IPS-15b (cell line): ENCODE measurements around the gene LHPP.

ENCODE experiments used
- H3K27me3 ChIP-seq: one replicate; pipeline ENCODE4 v1.6.1; 2013; ENCODE audit warnings: low read length; ENCODE audit not compliant: control insufficient read depth, insufficient read depth
- H3K36me3 ChIP-seq: one replicate; pipeline ENCODE4 v1.6.1; 2013; ENCODE audit warnings: low read length; ENCODE audit not compliant: control insufficient read depth, insufficient read depth
- H3K4me1 ChIP-seq: one replicate; pipeline ENCODE4 v1.6.1; 2013; ENCODE audit warnings: mild to moderate bottlenecking, low read length; ENCODE audit not compliant: control insufficient read depth, insufficient read depth
- H3K4me3 ChIP-seq: one replicate; pipeline ENCODE4 v1.5.1; 2013; ENCODE audit warnings: low read depth, low read length
- H3K9ac ChIP-seq: one replicate; pipeline ENCODE4 v1.6.1; 2013; ENCODE audit warnings: low read depth, mild to moderate bottlenecking, low read length
- H3K9me3 ChIP-seq: one replicate; pipeline ENCODE4 v1.6.1; 2013; ENCODE audit warnings: mild to moderate bottlenecking, low read length; ENCODE audit not compliant: control insufficient read depth, insufficient read depth

Gene LHPP

GRCh38 chr10:124461642-124462347, at the start of gene LHPP:
Gene LHPP, plus strand, starts transcription at chr10:124461823. Its CDS starts 40 bp downstream, at chr10:124461863.
- Histone ChIP-seq H3K9ac (no peak within 1 kb of the TSS), H3K4me1 (peaks cover 17% of the 10 kb centered on the region), H3K36me3 (no peaks in the 10 kb centered on the region), H3K9me3 (no peaks in the 10 kb centered on the region), H3K27me3 (peaks cover 2% of the 10 kb centered on the region), H3K4me3 (peak within 1 kb of the TSS; percentile 77)

- H3K9ac ChIP-seq: no peak overlapping the region
- no peak overlapping the region for H3K4me3 ChIP-seq
- H3K9me3 ChIP-seq: no peaks in the 10 kb centered on the region
- H3K36me3 ChIP-seq: no peaks in the 10 kb centered on the region
- no peaks in the 10 kb centered on the region for H3K27me3 ChIP-seq
- H3K4me1 ChIP-seq: peaks cover 5% of the 10 kb centered on the region
These were observed 47.5 kb upstream of the LHPP start for GRCh38 chr10:124414076-124414475.

- Histone ChIP-seq H3K9ac (no peak overlapping the region), H3K4me1 (peaks cover 5% of the 10 kb centered on the region), H3K27me3 (peaks cover 3% of the 10 kb centered on the region), H3K9me3 (no peaks in the 10 kb centered on the region), H3K4me3 (no peak overlapping the region), H3K36me3 (no peaks in the 10 kb centered on the region)
These were observed 46.4 kb upstream of the LHPP start for GRCh38 chr10:124415210-124415609.

- peaks cover 14% of the 10 kb centered on the region for H3K27me3 ChIP-seq
- peaks cover 5% of the 10 kb centered on the region for H3K4me1 ChIP-seq
- H3K36me3 ChIP-seq: no peaks in the 10 kb centered on the region
- no peak overlapping the region for H3K4me3 ChIP-seq
- H3K9ac ChIP-seq: no peak overlapping the region
- H3K9me3 ChIP-seq: no peaks in the 10 kb centered on the region
These were observed 44.9 kb upstream of the LHPP start for GRCh38 chr10:124416733-124417132.

- Histone ChIP-seq H3K9ac (no peak overlapping the region), H3K27me3 (peaks cover 17% of the 10 kb centered on the region), H3K4me3 (peak overlapping the region; percentile 64), H3K9me3 (no peaks in the 10 kb centered on the region), H3K4me1 (peaks cover 5% of the 10 kb centered on the region), H3K36me3 (no peaks in the 10 kb centered on the region)
These were observed 43.5 kb upstream of the LHPP start for GRCh38 chr10:124417895-124418725.

- Histone ChIP-seq H3K9ac (no peak within 1 kb of the TSS), H3K4me3 (peak within 1 kb of the TSS; percentile 64), H3K36me3 (no peaks in the 10 kb centered on the region), H3K9me3 (no peaks in the 10 kb centered on the region), H3K27me3 (peaks cover 17% of the 10 kb centered on the region), H3K4me1 (peaks cover 5% of the 10 kb centered on the region)
These were observed 42.7 kb upstream of the LHPP start, which contains the start of gene OAT for GRCh38 chr10:124418726-124419501. Gene OAT, minus strand, starts transcription at chr10:124418923. Its CDS starts 6,752 bp downstream, at chr10:124412171.

- peak overlapping the region; percentile 52 for H3K4me3 ChIP-seq
- peaks cover 5% of the 10 kb centered on the region for H3K4me1 ChIP-seq
- H3K36me3 ChIP-seq: no peaks in the 10 kb centered on the region
- no peak overlapping the region for H3K9ac ChIP-seq
- no peaks in the 10 kb centered on the region for H3K9me3 ChIP-seq
- peaks cover 17% of the 10 kb centered on the region for H3K27me3 ChIP-seq
These were observed 42.0 kb upstream of the LHPP start for GRCh38 chr10:124419635-124420034.

GRCh38 chr10:124420254-124420653, 41.4 kb upstream of the LHPP start:
- Histone ChIP-seq H3K36me3 (no peaks in the 10 kb centered on the region), H3K4me3 (no peak overlapping the region), H3K27me3 (peaks cover 17% of the 10 kb centered on the region), H3K4me1 (peaks cover 5% of the 10 kb centered on the region), H3K9me3 (no peaks in the 10 kb centered on the region), H3K9ac (no peak overlapping the region)

GRCh38 chr10:124422742-124423141, 38.9 kb upstream of the LHPP start:
- H3K4me3 ChIP-seq: no peak overlapping the region
- H3K36me3 ChIP-seq: no peaks in the 10 kb centered on the region
- H3K9me3 ChIP-seq: no peaks in the 10 kb centered on the region
- H3K9ac ChIP-seq: no peak overlapping the region
- peaks cover 17% of the 10 kb centered on the region for H3K27me3 ChIP-seq
- no peaks in the 10 kb centered on the region for H3K4me1 ChIP-seq

- Histone ChIP-seq H3K27me3 (peaks cover 17% of the 10 kb centered on the region), H3K4me3 (no peak overlapping the region), H3K4me1 (no peaks in the 10 kb centered on the region), H3K9ac (no peak overlapping the region), H3K36me3 (no peaks in the 10 kb centered on the region), H3K9me3 (no peaks in the 10 kb centered on the region)
These were observed 37.8 kb upstream of the LHPP start for GRCh38 chr10:124423813-124424212.

- Histone ChIP-seq H3K9me3 (no peaks in the 10 kb centered on the region), H3K9ac (no peak overlapping the region), H3K4me1 (no peaks in the 10 kb centered on the region)
These were observed 36.2 kb upstream of the LHPP start for GRCh38 chr10:124425227-124425962.

More at GRCh38 chr10:124425227-124425962, 36.2 kb upstream of the LHPP start:
- Histone ChIP-seq H3K27me3 (peaks cover 13% of the 10 kb centered on the region), H3K4me3 (no peak overlapping the region), H3K36me3 (no peaks in the 10 kb centered on the region)
